ENCODE measurements around the gene SDF2.
"Not testable (repeated sequence)": the region's sequence is repeated elsewhere in the genome, so short reads cannot be mapped to it uniquely, and the experiment has no call there.

- TF ChIP-seq POLR2AphosphoS5, POLR2A (IDR thresholded peaks at IDR 0.05): not testable (repeated sequence)
- TF ChIP-seq, protein P1, sequence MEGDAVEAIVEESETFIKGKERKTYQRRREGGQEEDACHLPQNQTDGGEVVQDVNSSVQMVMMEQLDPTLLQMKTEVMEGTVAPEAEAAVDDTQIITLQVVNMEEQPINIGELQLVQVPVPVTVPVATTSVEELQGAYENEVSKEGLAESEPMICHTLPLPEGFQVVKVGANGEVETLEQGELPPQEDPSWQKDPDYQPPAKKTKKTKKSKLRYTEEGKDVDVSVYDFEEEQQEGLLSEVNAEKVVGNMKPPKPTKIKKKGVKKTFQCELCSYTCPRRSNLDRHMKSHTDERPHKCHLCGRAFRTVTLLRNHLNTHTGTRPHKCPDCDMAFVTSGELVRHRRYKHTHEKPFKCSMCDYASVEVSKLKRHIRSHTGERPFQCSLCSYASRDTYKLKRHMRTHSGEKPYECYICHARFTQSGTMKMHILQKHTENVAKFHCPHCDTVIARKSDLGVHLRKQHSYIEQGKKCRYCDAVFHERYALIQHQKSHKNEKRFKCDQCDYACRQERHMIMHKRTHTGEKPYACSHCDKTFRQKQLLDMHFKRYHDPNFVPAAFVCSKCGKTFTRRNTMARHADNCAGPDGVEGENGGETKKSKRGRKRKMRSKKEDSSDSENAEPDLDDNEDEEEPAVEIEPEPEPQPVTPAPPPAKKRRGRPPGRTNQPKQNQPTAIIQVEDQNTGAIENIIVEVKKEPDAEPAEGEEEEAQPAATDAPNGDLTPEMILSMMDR (IDR thresholded peaks at IDR 0.05), result not testable (repeated sequence)
These were observed 2.2 kb downstream of the SDF2 start for GRCh38 chr17:28659497-28659881.
